Activated CD8-positive, alpha-beta memory T cell treated with anti-CD3 and anti-CD28 coated beads for 1 hour (primary cell): ENCODE results near the gene UBTD2.
"Not testable (repeated sequence)": the region's sequence is repeated elsewhere in the genome, so short reads cannot be mapped to it uniquely, and the experiment has no call there.

Source experiments
- DNase-seq, 2 donors: peaks; one replicate each; pipeline ENCODE4 v3.0.0-alpha.2; 2020; ENCODE audit warnings: low read depth in 1 of 2; ENCODE audit errors: extremely low read depth in 1 of 2

Gene UBTD2

DNA sequence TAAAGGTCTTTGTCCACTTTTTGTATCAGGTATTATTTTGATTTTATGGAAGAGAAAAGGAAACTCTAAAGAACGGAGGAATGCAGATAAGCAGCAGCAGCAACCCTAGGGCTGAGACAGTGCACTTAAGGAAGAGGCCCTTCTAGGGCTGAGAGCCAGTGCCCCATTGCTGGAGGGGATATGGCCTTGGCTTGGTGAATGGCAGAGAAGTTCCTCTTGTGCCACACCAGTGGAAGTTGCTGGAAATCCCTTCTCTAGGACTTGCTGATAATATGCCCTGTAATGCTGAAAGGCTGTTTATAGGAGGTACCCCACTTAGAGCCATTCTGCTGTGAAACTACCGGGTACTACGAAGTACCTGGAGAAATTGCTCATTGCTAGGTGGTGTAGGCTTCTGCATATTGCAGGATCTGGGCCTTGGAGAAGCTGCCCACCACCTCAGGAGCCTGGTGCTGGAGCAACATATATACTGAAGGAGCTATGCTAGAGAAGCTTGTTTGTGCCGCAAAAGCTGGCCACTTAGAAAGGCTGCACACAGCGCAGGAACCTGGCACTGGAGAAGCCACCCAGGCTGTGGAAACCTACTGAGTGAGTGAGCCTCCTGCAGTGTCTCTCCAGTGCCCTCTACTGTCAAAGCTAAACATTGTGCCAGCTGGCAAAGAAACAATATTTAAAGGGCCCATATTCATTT, 9.6 kb upstream of the UBTD2 start:
- DNase-seq, result peak in 1 of 2 donors; percentile 25

DNA sequence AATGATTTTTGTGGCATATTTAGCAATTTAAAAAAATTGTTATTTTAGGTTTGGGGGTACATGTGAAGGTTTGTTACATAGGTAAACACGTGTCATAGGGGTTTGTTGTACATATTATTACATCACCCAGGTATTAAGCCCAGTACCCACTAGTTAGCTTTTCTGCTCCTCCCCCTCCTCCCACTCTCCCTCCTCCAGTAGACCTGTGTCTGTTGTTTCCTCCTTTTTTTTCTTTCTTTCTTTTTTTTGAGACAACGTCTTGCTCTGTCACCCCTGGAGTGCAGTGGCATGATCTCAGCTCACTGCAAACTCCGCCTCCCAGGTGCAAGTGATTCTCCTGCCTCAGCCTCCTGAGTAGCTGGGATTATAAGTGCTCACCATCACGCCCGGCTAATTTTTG, 8.3 kb upstream of the UBTD2 start:
- not testable (repeated sequence) for DNase-seq

DNA sequence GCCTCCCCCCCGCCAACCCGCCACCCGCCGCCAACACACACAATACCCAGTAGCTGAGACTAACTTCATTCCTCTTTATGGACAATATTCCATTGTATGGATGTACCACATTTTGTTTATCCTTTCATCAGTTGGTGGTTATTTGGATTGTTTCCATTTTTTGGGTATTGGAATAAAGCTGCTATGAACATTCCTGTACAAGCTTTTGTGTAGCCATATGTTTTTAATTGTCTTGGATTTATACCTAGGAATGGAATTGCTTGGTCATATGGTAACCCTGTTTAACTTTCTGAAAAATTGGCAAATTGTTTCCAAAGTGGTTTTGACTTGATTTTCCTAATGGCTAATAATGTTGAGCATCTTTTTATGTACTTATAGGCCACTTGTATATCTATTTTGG, 4.9 kb upstream of the UBTD2 start:
- DNase-seq, result no peak

DNA sequence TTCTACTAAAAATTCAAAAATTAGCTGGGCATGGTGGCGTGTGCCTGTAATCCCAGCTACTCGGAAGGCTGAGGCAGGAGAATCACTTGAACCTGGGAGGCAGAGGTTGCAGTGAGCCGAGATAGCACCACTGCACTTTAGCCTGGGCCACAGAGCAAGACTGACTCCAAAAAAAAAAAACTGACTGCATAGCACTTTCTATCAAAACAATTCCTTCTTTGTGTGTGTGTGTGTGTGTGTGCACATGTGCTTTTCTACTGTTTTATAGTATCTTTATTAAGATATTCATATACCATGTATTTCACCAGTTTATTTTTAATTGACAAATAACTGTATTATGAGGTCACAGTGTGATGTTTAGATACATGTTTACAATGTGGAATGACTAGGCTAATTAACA, 3.6 kb upstream of the UBTD2 start:
- DNase-seq, result not testable (repeated sequence)

DNA sequence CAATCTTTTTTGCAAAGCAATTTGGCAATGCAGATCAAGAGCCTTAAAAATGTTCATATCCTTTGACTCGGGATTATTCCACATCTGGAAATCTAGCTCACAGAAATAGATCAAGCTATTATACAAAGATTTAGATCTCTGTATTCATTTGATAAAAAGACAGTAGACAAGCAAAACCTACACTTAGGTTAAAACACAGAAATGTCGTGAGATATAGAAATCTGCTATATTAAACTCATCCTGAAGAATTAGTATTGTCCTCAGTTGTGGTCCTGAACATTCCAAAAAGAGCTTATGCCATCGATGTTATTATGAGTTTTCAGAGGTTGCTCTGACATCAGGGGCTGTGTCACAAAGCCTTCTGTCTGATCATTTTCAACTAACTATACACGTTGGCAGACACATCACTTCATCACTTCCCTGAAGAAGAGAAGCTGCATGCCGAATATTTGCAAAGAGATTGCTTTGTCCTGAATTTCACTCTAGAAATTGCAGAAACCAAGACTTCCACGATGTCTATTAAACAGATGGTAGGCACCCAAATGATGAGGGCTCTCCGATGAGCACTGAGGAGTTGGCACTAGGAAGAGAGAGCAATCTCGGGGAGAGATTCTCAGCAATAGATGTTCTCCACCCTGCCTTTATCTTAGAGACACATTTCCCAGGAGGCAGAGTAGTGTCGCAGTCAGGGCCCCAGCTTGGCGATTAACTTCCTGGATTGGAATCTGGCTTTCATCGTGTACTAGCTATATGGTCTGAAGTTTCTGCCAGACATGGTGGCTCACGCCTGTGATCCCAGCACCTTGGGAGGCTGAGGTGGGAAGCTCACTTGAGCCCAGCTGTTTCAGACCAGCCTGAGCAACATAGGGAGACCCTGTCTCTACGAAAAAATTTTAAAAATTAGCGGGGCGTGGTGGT, 1.9 kb upstream of the UBTD2 start:
- no peak for DNase-seq

DNA sequence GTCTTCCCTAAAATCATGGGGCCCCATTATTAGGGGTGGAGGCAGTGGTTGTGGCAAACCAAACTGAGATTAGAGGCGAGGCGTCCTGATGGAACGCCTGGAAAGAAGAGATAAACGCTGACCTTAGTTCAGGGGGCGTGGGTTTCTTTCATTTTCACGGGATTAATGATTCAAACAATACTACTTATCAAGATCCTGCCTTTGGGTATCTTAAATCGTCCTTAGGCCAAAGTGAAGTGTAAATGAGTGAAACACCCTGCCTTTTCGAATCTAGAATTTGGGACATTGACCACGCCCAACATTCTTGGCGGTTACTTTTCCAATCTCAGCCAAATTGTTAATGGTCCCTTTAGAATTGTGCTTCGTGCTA, 1.0 kb upstream of the UBTD2 start:
- DNase-seq, result no peak

DNA sequence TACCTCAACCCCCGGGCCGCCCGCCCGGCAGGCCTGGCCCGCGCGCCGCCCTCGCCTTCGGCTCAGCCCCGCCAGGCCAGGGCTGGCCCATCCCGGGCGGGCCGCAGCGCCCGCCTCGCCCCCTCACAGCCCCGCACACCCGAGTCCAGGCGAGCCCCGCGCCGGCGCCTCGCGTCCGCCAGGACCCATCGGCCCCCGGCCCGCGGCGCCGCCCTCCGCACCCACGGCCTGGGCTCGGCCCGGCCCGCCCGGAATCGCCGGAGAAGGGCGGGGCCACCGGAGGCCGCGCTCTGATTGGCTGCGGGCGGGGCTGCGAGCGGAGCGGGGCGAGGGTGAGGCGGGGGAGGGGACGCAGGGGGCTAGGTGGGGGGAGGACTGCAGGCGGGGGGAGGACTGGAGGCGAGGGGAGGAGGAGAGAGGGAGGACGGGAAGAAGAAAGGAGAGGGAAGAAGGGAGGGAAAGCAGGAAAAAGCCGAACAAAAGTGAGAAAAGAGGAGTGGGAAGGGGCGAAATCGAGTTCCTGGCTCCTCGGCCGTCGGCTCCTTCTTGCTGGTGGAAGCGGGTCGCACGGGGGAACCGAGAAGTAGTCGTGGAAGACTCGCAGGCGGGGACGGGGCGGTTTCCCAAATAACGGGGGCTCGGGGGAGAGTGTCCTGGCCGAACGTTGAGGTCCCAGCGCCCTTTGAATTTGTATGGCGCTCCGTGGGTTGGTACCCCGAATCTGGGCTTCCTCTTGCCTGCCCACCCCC, 472 bp upstream of the UBTD2 start:
- peak in 1 of 2 donors; percentile 69 for DNase-seq

DNA sequence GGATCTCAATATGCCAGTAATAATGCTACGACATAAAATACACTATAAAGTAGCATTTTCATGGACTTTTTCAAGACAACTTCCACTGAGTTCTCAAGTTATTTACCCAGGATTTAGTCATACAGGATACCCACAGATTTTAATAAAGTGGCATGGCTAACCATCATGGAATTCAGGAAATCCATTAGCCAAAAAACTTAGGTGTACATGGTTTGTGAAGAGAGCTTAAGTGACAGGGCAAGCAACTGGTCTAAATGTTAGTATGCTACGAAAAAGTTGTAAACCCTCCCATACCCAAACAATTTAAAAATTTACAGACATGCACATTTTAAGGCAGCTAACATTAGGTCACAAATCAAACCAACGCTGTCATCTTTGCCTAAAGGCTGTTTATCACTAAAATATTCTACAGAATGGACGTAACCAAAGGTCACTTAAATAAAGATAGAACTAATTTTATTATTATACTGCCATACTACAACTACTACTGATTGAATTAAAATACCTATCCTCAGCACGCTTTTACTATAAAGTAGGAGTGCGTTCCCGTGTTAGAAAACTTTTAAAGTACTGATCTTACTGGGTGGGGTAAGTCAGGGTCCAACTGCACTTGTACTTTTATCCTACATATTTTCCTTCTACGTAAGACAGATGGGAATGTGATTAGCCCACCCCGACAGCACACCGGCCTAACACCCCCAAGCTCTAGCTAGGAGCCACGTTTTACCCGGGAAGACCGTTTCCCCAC, 1.1 kb downstream of the UBTD2 start:
- no peak for DNase-seq

DNA sequence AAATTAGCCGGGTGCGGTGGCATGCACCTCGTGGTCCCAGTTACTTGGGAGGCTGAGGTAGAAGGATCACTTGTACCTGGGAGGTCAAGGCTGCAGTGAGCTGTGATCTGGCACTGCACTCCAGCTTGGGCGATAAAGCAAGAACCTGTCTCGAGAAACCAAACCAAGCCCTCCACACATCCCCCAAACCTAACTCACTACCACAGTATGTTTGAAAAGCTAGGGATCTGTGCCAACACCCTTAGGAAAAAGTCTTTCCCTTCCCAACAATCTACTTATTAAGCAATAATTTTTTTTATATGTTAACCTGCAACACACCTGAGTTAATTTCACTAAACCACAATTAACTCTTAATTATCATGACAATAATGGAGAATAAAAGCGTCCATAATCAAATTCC, 2.2 kb downstream of the UBTD2 start:
- no peak for DNase-seq

DNA sequence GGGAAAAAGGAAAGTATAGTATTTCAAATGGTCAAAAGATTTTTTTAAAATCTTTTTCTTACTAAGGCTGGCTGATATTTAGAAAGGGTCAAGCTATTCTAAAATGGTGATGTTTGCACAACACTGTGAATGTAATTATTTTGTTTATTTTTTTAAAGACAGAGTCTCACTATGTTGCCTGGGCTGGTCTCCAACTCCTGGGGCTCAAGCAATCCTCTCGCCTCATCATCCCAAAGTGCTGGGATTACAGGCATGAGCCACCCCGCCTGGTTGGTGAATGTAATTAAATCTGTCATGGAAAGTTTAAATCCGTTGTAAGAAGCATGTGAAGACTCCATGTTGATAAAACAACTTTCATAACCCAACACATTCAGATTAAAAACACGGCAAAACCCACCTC, 2.6 kb downstream of the UBTD2 start:
- DNase-seq, result no peak

DNA sequence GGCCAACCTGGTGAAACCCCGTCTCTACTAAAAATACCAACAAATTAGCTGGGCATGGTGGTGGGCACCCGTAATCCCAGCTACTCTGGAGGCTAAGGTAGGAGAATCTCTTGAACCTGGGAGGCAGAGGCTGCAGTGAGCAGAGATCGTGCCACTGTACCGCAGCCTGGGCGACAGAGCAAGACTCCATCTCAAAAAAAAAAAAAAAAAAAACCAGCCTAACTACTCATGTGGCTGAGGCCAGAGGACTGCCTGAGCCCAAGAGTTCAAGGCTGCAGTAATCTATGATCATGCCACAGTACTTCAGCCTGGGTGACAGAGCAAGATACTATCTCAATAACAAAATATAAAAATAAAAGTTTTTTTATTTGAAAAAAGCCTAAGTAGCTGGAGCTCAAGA, 3.2 kb downstream of the UBTD2 start:
- no peak for DNase-seq

DNA sequence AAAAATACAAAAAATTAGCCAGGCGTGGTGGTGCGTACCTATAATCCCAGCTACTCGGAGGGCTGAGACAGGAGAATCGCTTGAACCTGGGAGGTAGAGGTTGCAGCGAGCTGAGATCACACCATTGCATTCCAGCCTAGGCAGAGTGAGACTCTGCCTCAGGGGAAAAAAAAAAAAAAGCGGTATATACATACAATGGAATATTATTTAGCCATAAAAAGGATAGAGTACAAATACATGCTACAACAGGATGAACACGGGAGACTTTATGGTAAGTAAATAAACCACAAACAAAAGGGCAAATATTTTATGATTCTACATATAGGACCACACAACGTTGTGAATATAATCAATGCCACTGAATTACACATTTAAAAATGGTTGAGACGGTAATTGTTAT, 5.2 kb downstream of the UBTD2 start:
- no peak for DNase-seq

DNA sequence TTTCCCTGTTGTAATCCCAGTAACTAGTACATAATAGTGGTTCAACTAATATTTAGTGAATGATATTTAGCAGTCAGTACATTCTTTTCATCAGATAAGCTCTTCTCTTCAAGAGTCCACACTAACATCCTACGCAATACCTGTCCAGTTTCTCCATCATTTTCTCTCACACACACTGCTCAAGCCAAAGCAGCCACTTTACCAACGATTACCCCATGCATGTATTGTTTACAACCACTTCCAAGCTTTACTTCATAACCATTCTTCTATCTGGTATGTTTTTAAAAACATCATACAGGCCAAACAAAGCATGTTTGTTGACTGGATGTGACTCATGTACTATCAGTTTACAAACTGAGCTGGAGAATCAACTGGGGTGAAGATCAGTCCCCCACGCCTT, 7.3 kb downstream of the UBTD2 start:
- DNase-seq, result no peak

DNA sequence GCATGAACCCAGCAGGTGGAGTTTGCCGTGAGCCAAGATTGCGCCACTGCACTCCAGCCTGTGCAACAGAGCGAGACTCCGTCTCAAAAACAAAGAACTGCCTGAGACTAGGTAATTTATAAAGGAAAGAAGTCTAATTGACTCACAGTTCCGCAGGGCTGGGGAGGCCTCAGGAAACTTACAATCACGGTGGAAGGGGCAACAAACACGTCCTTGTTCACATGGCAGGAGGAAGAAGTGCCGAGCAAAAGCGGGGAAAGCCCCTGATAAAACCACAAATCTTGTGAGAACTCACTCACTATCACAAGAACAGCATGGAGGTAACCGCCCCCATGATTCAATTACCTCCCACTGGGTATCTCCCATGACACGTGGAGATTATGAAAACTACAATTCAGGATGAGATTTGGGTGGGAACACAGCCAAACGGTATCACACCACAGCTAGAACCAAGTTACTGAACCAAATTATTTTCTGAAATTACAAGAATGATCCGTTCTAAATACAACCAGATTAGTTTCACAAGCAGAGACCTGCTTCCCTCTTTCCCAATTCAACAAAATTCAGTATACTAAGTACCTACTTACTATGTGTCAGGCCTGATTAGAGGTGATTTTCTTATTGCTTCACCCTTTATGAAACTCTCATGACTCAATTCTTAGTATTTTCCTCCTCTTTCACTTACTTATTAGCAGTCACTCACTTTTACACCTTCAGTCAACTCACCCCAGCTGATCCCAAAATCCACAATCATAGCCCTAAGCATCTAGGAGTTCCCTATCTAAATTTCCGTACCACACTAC, 8.4 kb downstream of the UBTD2 start:
- no peak for DNase-seq

DNA sequence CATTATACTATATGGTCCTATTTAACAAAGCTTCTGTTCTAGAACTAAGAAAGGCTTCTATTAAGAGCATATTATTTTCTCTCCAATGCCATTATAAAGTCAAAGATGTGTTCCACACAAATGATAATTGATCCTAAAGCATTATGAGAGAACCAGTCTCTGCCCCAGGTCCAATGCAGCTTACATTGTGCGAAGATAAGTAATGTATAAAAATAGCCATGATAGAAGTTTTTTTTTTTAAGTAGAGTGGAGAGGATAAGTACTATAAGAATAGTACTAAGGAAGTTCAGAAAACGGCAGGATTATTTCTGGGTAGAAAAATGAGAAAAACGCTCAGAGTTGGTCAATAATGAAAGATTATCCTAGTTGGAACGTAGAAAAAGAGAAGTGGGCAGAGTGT, 15.6 kb downstream of the UBTD2 start:
- DNase-seq, result no peak

DNA sequence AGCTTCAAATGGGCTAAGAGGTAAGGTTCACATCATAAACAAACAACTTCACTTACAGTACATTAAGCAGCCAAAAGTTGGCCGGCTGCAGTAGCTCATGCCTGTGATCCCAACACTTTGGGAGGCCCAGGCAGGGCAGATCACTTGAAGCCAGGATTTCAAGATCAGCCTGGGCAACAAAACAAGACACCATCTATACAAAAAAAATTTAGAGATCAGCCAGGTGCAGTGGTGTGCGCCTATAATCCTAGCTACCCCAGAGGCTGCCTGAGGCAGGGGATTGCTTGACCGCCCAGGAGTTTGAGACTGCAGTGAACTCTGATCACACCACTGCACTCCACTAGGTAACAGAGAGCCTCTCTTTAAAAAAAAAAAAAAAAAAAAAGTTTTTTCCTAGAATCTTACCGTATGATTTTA, 16.9 kb downstream of the UBTD2 start:
- no peak for DNase-seq

DNA sequence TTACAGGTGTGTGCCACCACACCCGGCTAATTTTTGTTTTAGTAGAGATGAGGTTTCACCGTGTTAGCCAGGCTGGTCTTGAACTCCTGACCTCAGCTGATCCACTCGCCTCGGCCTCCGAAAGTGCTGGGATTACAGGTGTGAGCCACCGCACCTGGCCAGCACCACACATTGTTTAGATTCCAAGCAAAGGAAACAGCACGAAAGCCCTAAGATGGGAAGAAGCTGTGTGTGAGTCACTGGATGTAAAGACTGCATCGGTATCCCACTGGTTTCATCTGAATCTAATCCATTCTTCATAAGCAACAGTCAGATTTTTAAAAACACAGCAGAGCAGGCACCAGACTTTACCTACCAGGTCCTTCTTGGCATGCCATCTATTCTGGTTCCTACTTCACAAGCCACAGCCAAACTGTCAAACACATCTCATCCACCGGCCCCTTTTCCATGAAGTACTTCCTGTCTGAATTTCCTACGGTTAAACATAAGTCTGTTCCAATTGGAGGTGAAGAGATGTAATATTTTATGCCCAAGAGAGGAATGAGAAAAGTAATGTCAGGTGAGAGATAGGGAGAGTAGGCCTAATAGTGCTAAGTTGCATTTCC, 17.4 kb downstream of the UBTD2 start:
- no peak for DNase-seq

DNA sequence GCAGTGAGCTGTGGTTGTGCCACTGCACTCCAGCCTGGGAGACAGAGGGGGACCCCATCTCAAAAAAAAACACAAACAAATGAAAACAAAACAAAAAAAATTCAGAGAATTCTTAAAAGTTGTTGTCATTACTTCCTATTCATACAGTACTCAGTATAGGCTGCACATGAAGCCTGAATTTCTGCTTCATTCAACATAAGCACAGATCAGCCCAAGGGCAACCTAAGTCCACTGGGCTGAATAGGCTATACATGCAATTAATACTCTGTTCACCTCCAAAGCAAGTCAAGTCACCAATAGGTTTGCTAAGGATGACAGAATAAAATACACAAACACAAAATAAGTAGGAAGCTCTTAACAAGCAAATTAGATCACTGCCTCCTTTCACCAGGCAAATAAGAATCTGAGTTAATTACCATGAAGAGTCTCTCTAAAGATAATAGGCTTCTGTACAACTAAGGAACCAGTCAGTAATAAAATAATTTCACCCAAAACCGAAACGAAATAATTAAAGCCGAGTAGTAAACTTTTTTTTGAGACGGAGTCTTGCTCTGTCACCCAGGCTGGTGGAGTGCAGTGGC, 18.7 kb downstream of the UBTD2 start:
- no peak for DNase-seq

DNA sequence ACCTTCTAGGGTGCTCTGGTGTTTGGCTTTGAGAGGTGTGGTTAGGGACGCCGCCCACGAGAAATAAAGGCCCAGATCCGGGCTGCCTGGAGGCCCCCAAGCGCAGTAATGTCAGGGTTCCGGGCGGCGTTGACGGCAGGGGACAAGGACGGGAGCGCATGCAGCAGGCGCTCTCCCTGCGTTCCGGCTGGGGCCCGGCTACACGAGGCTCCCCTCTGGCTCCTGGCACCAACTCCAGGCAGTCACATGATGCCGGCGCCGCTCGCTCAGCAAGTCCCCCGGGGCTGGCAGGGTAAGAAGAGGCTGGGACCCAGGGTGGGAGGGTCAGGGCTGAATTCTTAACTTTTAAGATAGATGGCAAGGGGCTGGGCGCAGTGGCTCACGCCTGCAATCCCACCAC, 28.1 kb downstream of the UBTD2 start:
- DNase-seq, result no peak
